T-helper 9 cell (primary cell): ENCODE data around the gene UBE2E1.
"Not testable (repeated sequence)": the region's sequence is repeated elsewhere in the genome, so short reads cannot be mapped to it uniquely, and the experiment has no call there.

ENCODE experiments used
- DNase-seq: peaks from one replicate; pipeline ENCODE4 v3.0.0-alpha.2; 2020

UBE2E1 gene

DNA sequence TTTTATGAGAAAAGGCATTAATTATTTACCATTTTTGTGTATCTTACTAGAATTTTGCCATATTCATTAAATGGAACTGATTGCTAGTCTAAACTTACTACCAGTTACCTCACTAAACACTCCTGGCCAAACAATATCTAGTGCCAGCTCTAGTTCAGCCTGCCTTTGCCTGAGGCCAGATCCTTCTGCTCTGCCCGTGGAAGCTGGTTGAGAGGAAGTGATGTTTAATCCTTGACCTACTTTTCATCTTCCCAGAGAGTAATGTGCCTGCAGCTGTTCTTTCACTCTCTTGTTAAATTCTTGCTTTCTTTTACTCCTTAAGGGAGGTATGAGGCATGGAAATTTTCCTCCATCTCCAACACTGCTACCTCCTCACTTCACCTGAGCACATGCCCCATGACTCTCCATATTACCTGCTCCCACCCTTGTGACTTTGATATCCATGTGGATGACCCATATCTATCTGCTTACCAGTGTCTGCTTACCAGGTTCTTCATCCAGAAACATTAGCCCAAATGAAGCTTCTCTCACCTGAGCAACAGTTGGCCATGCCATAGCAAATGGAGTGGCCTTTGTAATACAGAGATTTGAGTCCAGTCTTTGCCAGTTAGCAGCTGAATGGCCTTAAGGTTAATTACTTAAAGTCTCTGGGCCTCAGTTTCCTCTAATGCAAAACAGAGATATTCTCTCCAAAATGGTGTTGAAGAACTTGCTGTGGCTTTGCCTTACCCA is 53.4 kb downstream of the UBE2E1 start:
- DNase-seq = no peak

DNA sequence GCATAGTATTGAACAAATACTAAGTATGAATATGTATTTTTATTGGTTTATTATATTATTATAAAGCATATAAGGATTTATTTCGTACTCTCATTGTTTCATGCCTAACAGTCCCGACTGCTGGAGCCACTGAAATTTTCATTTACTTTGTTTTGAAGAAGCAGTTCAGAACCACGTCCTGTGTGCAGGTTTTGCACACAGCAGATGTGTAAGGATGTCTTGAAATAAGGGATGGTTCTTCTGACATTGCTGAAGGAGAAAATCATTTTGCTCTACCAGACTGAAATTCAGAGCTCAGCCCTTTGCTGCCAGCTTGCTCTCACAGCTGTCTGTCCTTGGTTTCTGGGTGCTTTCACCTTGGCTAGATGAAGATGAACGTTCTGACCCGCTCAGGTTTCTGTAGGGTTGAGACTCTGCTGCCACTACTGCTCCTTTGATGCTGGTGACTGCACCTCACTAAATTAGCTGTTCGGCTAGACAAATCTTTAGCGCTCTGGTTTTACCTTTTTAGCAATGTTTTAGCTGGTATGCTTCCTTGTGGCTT is 54.2 kb downstream of the UBE2E1 start:
- DNase-seq = no peak

DNA sequence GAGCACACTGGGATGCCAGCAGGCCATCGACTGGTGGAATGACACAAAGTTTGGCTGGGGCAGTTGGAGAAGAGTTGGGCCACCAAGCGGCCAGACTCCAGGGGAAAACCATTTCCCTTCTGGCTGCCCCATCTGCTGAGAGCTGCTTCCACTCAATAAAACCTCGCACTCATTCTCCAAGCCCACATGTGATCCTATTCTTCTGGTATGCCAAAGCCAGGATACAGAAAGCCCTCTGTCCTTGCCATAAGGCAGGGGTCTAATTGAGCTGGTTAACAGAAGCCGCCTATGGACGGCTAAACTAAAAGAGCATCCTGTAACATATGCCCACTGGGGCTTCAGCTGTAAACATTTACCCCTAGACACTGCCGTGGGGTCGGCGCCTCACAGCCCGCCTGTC is 55.9 kb downstream of the UBE2E1 start:
- DNase-seq = no peak

DNA sequence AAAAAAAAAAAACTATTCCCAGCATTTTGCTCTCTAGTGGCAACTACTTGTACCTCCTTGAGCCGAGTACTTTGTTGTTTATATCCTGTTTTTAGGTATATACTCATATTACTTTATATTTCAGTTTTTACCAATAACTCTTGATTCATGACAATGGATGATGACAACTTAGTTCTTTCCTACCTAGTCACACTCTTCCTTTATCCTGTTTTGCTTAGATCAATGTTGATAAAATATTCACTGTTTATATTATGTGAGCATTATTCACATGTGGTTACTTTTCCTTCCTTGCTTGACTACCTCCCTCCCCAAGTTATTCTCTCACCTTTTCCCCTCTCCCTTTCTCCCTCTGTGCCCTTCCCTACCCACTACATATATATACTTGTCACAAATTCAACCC is 57.3 kb downstream of the UBE2E1 start:
- no peak for DNase-seq

DNA sequence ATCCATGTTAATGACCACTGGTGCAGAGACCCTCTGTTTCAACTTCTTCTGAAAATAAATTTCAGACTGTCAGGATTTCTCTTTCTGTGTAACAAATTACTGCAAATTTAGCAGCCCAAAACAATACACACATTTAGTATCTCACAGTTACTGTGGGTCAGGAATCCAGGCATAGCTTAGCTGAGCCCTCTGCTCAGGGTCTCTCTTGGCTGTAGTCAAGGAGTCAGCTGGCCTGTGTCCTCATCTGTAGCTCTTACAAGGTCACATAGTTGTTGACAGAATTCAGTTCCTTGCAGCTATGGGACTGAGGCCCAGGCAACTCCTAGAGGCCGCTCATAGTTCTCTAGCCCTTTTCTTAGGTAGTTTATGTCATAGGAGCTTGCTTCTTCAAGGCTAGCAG is 59.2 kb downstream of the UBE2E1 start:
- no peak for DNase-seq

DNA sequence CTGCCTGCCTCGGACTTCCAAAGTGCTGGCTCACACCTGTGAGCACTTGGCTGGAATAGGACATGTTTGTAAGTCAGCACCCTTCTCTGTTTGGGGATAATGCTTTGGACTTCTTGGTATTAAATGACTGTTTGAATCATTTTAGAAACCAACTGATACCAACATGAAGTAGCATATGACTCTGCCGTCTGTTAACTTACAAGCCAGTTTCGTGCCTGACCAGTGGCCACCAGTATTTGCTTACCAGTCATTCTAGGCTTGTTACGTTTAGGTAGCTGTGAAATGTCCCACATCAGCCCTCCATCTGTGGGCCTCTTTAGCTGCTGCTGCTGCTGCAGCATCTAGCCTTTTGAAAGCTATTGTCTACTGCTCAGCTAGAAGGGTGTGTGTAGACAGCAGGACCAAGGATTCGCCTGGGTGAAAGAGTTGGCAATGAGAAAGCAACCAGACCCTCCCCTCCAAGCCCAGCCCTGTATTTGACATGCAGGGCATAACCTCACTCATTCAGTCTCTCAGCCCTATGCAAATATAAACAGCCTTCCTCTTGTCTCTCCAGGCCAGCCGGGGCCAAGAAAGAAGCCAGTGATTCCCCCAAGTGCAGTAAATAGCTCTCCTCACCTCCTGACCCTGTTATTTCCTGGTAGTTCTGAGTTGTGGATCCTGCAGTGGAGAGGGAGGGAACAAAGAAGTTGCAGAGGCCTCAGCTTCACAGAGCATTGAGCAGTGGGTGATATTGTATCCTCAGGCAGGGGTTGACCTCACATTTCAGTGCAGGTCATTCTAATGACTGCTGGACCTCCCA is 60.0 kb downstream of the UBE2E1 start:
- no peak for DNase-seq

DNA sequence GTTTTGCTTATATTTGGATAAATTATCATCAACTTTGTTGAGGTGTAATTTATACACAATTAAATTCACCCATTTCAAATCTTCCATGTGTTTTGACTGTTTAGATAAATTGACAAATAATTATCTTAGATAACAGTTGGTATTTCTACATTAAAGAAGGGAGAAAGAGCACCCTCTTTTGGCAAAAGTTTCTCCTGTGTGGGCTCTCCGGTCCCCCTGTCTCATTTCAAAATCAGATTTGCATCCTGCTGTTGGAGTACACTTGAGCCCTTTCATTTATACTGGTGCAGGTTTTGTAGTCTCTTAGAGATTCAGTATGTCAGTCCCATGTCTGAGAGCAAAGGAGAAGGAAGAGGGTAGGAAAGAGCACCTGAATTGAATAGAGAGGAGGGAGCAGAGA is 61.6 kb downstream of the UBE2E1 start:
- no peak for DNase-seq

DNA sequence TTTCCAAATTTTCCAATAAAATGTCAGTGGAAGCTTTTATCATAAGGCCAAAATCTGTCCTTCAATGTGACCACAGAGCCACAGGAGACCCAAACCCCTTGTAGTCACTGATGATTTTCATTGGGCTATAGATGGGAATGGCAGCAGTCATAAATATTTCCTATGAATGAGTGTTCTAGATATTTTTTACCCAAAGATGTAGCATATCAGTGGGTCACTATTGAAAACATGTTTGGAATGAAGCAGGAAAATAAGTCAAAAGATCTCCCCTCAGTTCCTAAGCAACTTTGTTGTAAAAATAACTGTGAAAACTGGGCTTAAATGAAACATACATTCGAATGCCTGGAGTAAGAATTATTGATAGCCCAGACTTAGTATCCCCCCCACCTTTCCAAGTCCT is 62.1 kb downstream of the UBE2E1 start:
- no peak for DNase-seq

DNA sequence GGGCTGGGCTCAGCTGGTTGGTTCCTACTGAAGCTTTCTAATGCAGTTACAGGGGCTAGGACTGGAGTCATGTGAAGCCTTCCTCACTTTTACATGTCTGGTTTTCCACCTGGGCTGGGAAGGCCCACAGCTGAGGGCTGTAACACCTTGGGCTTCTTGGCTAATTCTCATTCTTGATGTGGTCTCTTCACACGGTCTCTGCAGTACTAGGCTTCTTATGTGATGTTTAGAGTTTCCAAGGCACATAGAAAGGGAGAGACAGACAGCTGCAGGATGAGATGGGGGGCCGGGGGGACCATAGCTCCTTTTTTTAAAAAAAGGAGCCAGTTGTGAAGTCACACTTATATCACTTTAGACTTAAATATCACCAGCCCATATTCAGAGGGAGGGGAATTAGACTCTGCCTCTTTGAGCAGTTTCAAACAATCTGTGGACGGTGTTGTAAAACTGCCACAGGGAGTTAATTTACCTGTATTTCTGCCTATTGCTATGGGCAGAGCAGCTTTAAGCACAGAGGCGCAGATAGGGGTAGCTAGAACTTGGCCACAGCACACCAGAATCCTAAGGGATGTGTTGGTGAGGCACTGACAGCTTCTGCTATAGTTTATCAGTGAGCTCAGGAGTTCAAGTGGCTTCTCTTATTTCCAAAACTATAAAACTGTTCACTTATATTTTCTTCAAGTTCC is 64.4 kb downstream of the UBE2E1 start:
- DNase-seq = no peak

DNA sequence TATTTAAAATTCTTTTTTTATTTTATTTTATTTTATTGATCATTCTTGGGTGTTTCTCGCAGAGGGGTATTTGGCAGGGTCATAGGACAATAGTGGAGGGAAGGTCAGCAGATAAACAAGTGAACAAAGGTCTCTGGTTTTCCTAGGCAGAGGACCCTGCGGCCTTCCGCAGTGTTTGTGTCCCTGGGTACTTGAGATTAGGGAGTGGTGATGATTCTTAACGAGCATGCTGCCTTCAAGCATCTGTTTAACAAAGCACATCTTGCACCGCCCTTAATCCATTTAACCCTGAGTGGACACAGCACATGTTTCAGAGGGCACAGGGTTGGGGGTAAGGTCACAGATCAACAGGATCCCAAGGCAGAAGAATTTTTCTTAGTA is 64.9 kb downstream of the UBE2E1 start:
- DNase-seq = not testable (repeated sequence)

DNA sequence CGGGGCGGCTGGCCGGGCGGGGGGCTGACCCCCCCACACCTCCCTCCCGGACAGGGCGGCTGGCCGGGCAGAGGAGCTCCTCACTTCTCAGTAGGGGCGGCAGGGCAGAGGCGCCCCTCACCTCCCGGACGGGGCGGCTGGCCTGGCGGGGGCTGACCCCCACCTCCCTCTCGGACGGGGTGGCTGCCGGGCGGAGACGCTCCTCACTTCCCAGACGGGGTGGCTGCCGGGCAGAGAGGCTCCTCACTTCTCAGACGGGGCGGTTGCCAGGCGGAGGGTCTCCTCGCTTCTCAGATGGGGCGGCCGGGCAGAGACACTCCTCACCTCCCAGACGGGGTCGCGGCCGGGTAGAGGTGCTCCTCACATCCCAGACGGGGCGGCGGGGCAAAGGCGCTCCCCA is 65.6 kb downstream of the UBE2E1 start:
- not testable (repeated sequence) for DNase-seq

DNA sequence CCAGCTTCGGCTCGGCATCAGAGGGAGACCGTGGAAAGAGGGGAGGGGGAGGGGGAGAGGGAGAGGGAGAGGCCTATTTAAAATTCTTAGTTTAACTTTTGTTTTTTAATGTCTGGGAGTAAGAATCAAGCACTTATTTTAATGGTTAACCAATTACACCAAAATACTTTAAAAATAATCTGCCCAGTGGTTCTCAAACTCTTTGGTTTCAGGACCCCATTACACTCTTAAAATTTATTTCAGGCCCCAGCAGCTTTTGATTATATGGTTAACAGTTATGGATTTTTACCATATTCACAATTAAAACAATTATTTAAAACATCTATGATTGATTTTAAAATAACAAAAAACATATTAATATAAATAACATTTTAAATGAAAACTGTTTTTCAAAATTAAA is 66.6 kb downstream of the UBE2E1 start:
- no peak for DNase-seq

DNA sequence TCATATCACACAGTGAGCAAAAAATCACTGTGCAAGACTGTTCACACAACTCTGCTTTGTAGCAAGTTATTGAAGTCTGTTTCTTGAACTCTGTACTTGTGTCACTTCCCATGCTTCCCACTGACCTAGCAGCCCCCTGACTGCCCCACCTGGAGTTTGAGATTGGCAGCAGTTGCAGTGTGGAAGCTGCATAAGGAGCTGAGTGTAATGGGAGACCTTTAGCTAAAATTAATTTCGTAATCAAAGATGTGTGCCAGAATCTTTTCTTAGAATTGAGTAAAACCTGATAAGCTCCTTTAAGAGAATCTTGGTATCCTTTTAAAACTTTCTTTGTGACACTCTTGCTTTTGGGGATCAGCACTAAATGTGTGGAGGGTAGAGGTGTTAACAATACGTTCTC is 68.2 kb downstream of the UBE2E1 start:
- DNase-seq = no peak

DNA sequence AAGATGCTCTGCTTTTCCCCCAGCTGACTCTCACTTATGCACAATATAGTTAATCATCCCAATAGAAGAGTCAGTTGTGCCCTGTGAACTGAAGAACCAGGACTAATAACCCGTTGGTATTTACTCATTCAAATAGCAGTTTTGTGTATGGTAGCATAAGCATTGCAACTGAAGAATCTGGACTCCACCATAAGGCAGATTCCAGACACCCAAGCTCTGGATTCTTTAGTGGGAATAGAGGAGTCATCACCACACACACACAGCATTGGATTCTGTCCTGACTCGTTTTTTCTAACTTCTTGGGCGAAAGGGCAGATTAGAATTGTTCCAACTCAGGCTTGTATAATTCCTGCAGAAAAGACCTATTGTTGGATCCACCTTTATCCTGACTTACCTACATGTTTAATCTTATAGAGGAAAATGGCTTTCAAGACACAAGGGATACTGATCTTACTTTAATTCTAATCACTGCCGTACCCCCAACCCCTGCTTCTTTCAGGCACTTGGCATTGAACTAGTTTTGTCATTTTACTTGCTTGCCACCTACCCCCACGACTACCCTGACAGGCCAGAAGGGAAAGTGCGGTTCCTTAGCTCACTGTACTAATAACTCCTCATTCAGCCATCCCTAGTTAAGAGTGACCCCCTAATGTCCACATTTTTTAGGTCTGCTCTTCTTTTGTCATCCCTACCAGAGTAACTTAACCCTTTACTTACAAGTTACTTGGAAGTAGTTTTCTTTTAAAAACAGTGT is 68.8 kb downstream of the UBE2E1 start:
- DNase-seq = no peak

DNA sequence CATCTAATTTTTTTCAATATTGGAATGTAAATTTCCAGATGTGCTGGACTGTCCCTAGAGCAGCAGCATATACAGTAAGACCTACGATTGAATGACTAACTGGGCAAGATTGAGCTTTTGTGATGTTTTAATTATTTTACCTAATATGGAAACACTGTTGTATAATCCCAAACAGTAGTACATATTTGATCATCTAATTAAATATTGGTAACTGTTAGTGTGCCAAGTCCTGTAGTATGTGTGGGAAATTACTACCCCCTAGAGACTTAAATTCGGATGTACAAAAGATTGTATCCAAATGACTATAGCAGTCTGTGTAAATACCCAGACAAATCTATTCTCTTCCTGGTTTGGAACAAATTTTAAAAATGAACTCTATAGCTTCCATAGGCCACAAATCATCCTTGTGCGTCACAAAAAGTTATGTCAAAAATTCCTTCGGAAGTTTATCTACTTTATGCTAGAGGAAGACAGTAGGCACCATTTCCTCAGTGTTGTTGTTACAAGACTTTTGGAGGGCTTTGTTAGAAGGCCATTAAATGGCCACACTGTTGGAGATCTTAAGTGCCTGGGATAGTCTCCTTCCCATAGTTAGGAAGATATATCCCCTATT is 69.5 kb downstream of the UBE2E1 start:
- no peak for DNase-seq

DNA sequence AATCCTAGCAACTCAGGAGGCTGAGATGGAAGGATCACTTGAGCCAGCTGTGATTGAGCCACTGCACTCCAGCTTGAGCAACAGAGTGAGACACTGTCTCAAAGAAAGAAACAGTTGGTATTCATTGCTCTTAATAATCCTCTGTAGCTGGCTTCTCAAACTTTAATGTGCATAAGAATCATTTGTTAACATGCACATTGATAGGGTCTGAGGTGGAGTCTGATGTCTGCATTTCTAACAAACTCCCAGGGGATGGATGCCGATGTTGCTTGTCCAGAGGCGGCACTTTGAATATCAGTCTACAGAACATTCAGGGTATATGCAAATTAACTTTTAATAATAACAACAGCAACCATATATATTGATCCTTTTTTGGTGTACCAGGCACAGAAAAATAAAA is 71.2 kb downstream of the UBE2E1 start:
- DNase-seq = no peak

DNA sequence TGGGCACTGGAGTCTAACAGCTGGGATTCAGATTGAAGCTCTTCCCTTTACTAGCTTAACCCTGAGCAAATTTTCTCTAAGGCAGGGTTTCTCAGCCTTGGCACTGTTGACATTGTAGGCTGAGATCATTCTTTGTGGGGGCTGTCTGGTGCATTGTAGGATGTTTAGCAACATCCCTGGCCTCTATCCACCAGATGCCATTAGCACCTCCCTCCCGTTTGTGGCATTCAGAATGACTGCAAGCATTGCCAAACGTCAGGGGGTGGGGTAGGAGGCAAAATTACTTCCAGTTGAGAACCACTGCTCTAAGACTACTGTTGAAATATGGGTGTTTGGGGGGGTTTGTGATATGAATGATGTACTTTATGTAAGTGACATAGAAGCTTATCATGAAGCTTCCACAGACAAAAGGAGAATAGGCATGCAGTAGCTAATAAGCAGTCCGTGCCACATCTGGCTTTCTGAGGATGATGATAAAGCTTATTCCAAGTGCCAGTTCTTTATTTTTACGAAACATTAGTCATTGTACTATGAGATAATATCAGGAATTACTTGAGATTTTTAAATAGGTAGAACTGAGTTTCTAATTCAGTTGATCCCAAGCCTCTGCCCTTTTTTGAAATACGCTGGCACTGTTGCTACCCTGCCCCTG is 71.7 kb downstream of the UBE2E1 start:
- DNase-seq = no peak

DNA sequence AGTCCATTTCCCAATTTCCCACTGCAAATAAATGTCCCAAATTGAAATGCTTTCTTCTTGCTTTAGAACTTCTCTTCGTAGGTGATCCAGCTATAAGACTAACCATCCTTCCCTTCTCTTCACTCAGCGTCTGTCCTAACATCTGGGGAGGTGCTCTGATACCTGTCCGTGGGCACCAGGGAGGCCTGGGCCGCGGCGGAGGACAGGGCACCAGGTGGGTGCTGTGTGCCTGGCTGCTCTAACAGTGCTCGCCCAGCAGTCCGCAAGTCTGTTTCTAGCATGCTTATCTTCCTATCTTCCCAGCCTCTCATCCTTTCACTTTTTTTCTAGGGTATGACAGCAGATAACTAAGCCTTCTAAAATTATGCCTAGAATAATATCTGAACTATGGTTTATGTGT is 73.7 kb downstream of the UBE2E1 start:
- no peak for DNase-seq

DNA sequence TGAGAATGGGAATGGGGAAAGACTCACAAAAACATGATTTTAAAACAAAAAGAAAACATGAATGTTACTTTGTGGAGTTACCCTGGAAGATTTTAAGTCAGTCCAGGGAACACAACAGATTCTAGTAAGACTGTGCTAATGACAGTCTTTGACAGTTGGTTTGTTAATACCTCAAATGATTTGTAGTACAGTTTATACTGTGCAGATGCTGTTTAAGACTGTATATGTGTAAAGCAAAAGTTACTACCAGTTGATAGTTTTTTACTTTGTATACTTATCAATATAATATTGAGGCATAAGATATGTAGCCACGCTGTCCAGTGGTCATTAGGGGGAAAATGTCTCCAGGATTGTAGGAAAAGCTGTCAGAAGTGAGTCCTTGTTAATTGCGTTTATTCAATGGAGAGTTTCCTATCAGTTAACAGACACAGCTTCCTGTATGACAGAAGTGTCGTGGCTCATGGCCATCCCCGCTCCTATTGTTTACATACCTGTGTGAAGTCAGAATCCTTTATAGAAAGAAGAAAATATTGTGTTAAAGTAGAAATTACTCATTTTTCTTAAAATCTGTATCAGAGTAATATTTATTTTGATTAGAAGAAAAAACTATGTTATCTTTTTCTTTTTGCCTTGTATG is 75.1 kb downstream of the UBE2E1 start:
- no peak for DNase-seq

DNA sequence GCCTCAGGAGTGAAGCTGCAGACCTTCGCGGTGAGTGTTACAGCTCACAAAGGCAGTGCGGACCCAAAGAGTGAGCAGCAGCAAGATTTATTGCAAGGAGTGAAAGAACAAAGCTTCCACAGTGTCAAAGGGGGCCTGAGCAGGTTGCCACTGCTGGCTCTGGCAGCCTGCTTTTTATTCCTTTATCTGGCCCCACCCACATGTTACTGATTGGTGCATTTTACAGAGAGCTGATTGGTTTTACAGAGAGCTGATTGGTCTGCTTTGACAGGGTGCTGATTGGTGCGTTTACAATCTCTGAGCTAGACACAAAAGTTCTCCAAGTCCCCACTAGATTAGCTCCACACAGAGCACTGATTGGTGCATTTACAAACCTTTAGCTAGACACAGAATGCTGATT is 76.2 kb downstream of the UBE2E1 start:
- DNase-seq = not testable (repeated sequence)

DNA sequence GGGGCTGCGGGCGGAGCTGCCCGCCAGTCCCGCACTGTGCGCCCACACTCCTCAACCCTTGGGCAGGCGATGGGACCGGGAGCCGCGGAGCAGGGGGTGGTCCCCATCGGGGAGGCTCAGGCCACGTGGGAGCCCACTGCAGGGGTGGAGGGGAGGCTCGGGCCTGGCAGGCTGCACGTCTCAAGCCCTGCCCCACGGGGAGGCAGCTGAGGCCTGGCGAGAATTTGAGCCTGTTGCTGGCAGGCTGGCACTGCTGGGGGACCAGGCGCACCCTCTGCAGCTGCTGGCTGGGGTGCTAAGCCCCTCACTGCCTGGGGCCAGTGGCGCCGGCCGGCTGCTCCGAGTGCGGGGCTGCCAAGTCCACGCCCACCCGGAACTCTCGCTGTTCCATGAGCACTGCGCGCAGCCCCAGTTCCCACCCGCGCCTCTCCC is 76.7 kb downstream of the UBE2E1 start:
- no peak for DNase-seq
